ENCODE data around the gene MINDY4B. TPM values are rescaled to one million over a fixed set of nuclear protein-coding genes. Genes with fewer than 3 reads are reported as not detected.

MINDY4B gene
- total and polyA plus RNA-seq, 2 of the 8 experiments (the other 6 are each of a cell fraction or from before 2014, with no cell fraction given), result not detected

DNA sequence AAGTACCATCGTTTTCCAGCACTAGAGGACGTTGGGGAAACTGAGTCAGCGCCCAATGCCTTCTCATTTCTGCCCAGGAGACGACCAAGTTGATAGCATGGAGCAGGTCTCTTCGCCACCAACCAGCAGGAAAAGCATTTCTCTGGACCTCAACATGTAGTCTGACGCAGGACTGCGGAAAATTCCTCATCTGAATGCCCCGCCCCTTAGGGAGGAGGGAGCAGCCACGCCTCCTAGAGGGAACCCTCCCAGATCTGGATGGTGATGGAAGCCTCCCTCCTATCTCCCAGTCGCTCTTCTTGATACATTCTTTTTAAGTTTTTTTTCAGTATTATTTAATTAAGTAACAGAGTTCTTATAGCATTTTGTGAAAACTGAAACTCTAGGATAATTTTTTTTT is 17.4 kb upstream of the MINDY4B start (continued):
- TF ChIP-seq ASH2L (IDR thresholded peaks at IDR 0.05; ENCODE audit: low read length) (no peak), RBBP5 (IDR thresholded peaks at IDR 0.05; ENCODE audit: borderline replicate concordance, low read depth, low read length) (no peak), CTBP2 (IDR thresholded peaks at IDR 0.05; ENCODE audit: borderline replicate concordance, insufficient read depth, insufficient read length, low read length) (no peak), KDM5A (IDR thresholded peaks at IDR 0.05; ENCODE audit: low read length) (no peak), BRCA1 (IDR thresholded peaks at IDR 0.05; ENCODE audit: low read depth, low read length) (no peak)
- TF ChIP-seq, protein P1, sequence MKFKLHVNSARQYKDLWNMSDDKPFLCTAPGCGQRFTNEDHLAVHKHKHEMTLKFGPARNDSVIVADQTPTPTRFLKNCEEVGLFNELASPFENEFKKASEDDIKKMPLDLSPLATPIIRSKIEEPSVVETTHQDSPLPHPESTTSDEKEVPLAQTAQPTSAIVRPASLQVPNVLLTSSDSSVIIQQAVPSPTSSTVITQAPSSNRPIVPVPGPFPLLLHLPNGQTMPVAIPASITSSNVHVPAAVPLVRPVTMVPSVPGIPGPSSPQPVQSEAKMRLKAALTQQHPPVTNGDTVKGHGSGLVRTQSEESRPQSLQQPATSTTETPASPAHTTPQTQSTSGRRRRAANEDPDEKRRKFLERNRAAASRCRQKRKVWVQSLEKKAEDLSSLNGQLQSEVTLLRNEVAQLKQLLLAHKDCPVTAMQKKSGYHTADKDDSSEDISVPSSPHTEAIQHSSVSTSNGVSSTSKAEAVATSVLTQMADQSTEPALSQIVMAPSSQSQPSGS (IDR thresholded peaks at IDR 0.05; ENCODE audit: low read length), result no peak
- TF ChIP-seq, protein P2, sequence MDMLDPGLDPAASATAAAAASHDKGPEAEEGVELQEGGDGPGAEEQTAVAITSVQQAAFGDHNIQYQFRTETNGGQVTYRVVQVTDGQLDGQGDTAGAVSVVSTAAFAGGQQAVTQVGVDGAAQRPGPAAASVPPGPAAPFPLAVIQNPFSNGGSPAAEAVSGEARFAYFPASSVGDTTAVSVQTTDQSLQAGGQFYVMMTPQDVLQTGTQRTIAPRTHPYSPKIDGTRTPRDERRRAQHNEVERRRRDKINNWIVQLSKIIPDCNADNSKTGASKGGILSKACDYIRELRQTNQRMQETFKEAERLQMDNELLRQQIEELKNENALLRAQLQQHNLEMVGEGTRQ (IDR thresholded peaks at IDR 0.05; ENCODE audit: low read length), result no peak

Data from H1 (cell line).